ENCODE results near the gene DOCK1. TPM values are rescaled to one million over a fixed set of nuclear protein-coding genes. Genes with fewer than 3 reads are reported as not detected.

The DOCK1 gene
- total RNA-seq, 1 experiment from 2014 or later: 40.0 TPM

DNA sequence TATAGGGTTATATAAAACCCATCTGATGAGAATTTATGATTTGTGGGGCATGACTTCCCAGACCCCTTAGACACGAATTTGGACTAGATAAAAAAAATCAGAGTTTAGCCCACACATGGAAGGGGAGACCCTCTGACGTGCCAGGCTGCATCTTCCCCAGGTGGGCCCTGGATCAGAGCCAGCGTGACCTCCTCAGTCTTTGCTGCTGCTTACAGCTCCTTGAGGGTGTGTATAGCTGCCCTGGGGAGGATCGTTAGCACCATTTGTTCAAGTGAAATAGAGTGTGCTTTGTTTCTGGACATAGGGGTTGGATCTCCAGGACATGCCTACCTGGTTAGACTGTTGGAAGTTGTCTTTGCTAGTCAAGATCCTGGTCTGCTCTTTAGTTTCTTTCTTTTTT is 54.2 kb downstream of the DOCK1 start:
- Mint-ChIP-seq H3K4me1 (ENCODE audit: insufficient read depth, unreplicated experiment) (peaks cover 16% of the 10 kb centered on the region), H3K27ac (ENCODE audit: low read depth, unreplicated experiment) (no peak overlapping the region), H3K4me3 (ENCODE audit: unreplicated experiment) (no peak overlapping the region), H3K9me3 (ENCODE audit: unreplicated experiment) (no peaks in the 10 kb centered on the region), H3K27me3 (ENCODE audit: insufficient read depth, unreplicated experiment) (no peaks in the 10 kb centered on the region), H3K36me3 (ENCODE audit: insufficient read depth, unreplicated experiment) (peaks cover 5% of the 10 kb centered on the region)
- ChIA-PET POLR2A (no interaction called here), CTCF (interaction anchor here (0.7 kb wide), 1 partner anchor 284 kb away, joined by 3 read pairs; no protein-coding TSS in a partner anchor)
- no TSS peak for BruUV-seq (replicated peaks)
- TF ChIP-seq, protein P1, sequence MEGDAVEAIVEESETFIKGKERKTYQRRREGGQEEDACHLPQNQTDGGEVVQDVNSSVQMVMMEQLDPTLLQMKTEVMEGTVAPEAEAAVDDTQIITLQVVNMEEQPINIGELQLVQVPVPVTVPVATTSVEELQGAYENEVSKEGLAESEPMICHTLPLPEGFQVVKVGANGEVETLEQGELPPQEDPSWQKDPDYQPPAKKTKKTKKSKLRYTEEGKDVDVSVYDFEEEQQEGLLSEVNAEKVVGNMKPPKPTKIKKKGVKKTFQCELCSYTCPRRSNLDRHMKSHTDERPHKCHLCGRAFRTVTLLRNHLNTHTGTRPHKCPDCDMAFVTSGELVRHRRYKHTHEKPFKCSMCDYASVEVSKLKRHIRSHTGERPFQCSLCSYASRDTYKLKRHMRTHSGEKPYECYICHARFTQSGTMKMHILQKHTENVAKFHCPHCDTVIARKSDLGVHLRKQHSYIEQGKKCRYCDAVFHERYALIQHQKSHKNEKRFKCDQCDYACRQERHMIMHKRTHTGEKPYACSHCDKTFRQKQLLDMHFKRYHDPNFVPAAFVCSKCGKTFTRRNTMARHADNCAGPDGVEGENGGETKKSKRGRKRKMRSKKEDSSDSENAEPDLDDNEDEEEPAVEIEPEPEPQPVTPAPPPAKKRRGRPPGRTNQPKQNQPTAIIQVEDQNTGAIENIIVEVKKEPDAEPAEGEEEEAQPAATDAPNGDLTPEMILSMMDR (IDR thresholded peaks at IDR 0.05; ENCODE audit: unreplicated experiment): no peak
- intact Hi-C loops (cut with micrococcal nuclease): no loop called here
- DNase-seq (ENCODE audit: unreplicated experiment): no peak

DNA sequence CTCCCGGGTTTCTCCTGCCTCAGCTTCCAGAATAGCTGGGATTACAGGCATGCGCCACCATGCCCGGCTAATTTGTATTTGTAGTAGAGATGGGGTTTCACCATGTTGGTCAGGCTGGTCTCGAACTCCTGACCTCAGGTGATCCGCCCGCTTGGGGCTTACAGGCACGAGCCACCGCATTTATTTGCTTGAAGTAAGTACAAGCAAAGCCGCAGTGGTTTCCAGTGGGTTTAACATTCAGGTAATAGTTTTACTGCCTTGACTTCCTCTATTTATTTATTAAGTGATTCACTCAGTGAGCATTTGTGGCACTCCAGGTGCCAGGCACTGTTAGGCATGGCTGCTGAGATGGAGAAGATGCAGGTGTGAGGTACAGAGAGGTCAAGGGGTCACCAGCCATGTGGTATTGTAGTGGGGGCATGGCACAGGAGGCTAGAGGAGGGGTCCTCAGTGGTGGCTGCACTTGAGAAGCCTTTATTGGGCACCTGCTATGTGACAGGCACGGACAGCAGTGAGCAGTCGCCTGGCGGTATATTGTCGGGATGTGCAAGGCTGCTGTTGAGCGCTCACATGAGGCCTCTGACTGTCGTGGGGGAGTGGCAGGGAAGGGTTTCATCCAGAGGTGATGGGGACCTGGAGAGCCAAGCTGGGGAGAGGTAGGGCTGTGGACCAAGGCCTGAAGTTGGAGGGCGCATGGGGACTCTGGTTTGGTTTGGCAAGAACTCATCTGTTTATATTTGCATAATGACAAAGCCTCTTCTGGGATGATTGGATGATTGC is 54.9 kb downstream of the DOCK1 start:
- H3K4me1 Mint-ChIP-seq (ENCODE audit: insufficient read depth, unreplicated experiment): peaks cover 16% of the 10 kb centered on the region
- DNase-seq (ENCODE audit: unreplicated experiment): no peak
- ChIA-PET CTCF (no interaction called here), POLR2A (no interaction called here)
- H3K36me3 Mint-ChIP-seq (ENCODE audit: insufficient read depth, unreplicated experiment): peaks cover 5% of the 10 kb centered on the region
- BruUV-seq (replicated peaks): no TSS peak
- no peaks in the 10 kb centered on the region for H3K9me3 Mint-ChIP-seq (ENCODE audit: unreplicated experiment)
- H3K4me3 Mint-ChIP-seq (ENCODE audit: unreplicated experiment): no peak overlapping the region
- no peak overlapping the region for H3K27ac Mint-ChIP-seq (ENCODE audit: low read depth, unreplicated experiment)
- no peaks in the 10 kb centered on the region for H3K27me3 Mint-ChIP-seq (ENCODE audit: insufficient read depth, unreplicated experiment)
- intact Hi-C loops (cut with micrococcal nuclease): no loop called here
- TF ChIP-seq, protein P1 (IDR thresholded peaks at IDR 0.05; ENCODE audit: unreplicated experiment): no peak

DNA sequence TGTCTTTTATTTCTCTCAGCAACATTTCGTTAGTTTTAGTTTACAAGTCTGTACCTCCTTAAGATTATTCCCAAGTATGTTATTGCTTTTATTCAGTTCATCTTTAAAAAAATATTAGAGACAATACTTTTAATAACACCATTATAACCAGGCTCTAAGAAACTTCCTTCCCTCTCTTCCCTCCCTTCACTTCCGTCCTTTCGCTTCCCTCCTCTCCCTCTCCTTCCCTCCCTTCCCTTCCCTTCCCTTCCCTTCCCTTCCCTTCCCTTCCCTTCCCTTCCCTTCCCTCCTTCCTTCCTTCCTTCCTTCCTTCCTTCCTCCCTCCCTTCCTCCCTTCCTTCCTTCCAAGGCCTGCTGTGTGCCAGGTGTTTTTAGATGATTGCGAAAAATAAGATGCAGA is 58.1 kb downstream of the DOCK1 start:
- H3K27me3 Mint-ChIP-seq (ENCODE audit: insufficient read depth, unreplicated experiment): no peaks in the 10 kb centered on the region
- H3K27ac Mint-ChIP-seq (ENCODE audit: low read depth, unreplicated experiment): no peak overlapping the region
- ChIA-PET POLR2A (no interaction called here), CTCF (no interaction called here)
- BruUV-seq (replicated peaks): no TSS peak
- no peak overlapping the region for H3K4me3 Mint-ChIP-seq (ENCODE audit: unreplicated experiment)
- H3K36me3 Mint-ChIP-seq (ENCODE audit: insufficient read depth, unreplicated experiment): peaks cover 5% of the 10 kb centered on the region
- TF ChIP-seq, protein P1 (IDR thresholded peaks at IDR 0.05; ENCODE audit: unreplicated experiment): no peak
- intact Hi-C loops (cut with micrococcal nuclease): no loop called here
- H3K9me3 Mint-ChIP-seq (ENCODE audit: unreplicated experiment): no peaks in the 10 kb centered on the region
- no peak for DNase-seq (ENCODE audit: unreplicated experiment)
- peaks cover 16% of the 10 kb centered on the region for H3K4me1 Mint-ChIP-seq (ENCODE audit: insufficient read depth, unreplicated experiment)

DNA sequence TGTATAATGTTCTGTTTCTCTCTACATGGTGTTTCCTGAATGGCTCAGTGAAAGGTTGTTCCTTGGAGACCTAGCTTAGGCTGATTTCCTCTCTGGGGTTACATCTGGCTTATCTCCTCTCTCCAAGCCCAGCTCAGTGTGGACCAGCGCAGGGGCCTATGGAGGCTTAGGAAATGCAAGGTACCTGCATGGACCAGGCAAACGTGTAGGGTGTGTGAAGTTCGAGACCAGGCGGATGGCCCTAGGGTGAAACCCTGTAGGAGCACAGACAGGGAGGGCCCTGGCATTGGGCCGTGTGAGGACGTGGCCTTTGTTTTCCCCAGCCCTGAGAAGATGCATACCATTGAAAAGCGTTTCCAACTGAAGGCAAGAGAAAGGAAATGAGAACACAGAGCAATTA is 59.0 kb downstream of the DOCK1 start:
- ChIA-PET CTCF (no interaction called here), POLR2A (no interaction called here)
- H3K4me1 Mint-ChIP-seq (ENCODE audit: insufficient read depth, unreplicated experiment): peaks cover 16% of the 10 kb centered on the region
- H3K27ac Mint-ChIP-seq (ENCODE audit: low read depth, unreplicated experiment): no peak overlapping the region
- peaks cover 5% of the 10 kb centered on the region for H3K36me3 Mint-ChIP-seq (ENCODE audit: insufficient read depth, unreplicated experiment)
- H3K27me3 Mint-ChIP-seq (ENCODE audit: insufficient read depth, unreplicated experiment): no peaks in the 10 kb centered on the region
- no peak for DNase-seq (ENCODE audit: unreplicated experiment)
- H3K9me3 Mint-ChIP-seq (ENCODE audit: unreplicated experiment): no peaks in the 10 kb centered on the region
- intact Hi-C loops (cut with micrococcal nuclease): no loop called here
- BruUV-seq (replicated peaks): no TSS peak
- no peak overlapping the region for H3K4me3 Mint-ChIP-seq (ENCODE audit: unreplicated experiment)
- TF ChIP-seq, protein P1 (IDR thresholded peaks at IDR 0.05; ENCODE audit: unreplicated experiment): no peak
